ENCODE measurements around the gene GPR78. TPM values are rescaled to one million over a fixed set of nuclear protein-coding genes. Genes with fewer than 3 reads are reported as not detected.

The GPR78 gene
- total and polyA plus RNA-seq, 4 donors: not detected

GRCh38 chr4:8549352-8549931 is 30.8 kb upstream of the GPR78 start:
- H3K9ac ChIP-seq (ENCODE audit: low read depth in 1 of 2, low read length in 2 of 2): no peak overlapping the region
- no peak overlapping the region for H3K27ac ChIP-seq (ENCODE audit: low read depth in 1 of 2, low read length in 2 of 2)
- H3K36me3 ChIP-seq (ENCODE audit: control insufficient read depth in 4 of 4, insufficient read depth in 3 of 4, low read depth in 1 of 4, low read length in 3 of 4): no peaks in the 10 kb centered on the region
- H3K4me3 ChIP-seq (ENCODE audit: low read depth in 1 of 3, low read length in 3 of 3): no peak overlapping the region
- H3K9me3 ChIP-seq (ENCODE audit: control insufficient read depth in 4 of 4, low read length in 3 of 4): no peaks in the 10 kb centered on the region
- DNase-seq (ENCODE audit: low spot score): no peak
- WGBS: 76% methylated on average over 11 of the region's 11 CpGs
- H3K27me3 ChIP-seq (ENCODE audit: control insufficient read depth in 4 of 4, insufficient read depth in 4 of 4, low read length in 3 of 4): no peaks in the 10 kb centered on the region
- H3K4me1 ChIP-seq (ENCODE audit: control insufficient read depth in 4 of 4, insufficient read depth in 4 of 4, low read length in 3 of 4): no peaks in the 10 kb centered on the region
- TF ChIP-seq HNF4G (IDR thresholded peaks at IDR 0.05): no peak

GRCh38 chr4:8550691-8551090 is 29.5 kb upstream of the GPR78 start:
- WGBS: 83% methylated on average over 9 of the region's 9 CpGs
- Histone ChIP-seq H3K27ac (ENCODE audit: low read depth in 1 of 2, low read length in 2 of 2) (no peak overlapping the region), H3K9me3 (ENCODE audit: control insufficient read depth in 4 of 4, low read length in 3 of 4) (no peaks in the 10 kb centered on the region), H3K9ac (ENCODE audit: low read depth in 1 of 2, low read length in 2 of 2) (no peak overlapping the region), H3K27me3 (ENCODE audit: control insufficient read depth in 4 of 4, insufficient read depth in 4 of 4, low read length in 3 of 4) (no peaks in the 10 kb centered on the region), H3K36me3 (ENCODE audit: control insufficient read depth in 4 of 4, insufficient read depth in 3 of 4, low read depth in 1 of 4, low read length in 3 of 4) (no peaks in the 10 kb centered on the region), H3K4me3 (ENCODE audit: low read depth in 1 of 3, low read length in 3 of 3) (no peak overlapping the region), H3K4me1 (ENCODE audit: control insufficient read depth in 4 of 4, insufficient read depth in 4 of 4, low read length in 3 of 4) (no peaks in the 10 kb centered on the region)
- DNase-seq (ENCODE audit: low spot score): no peak
- TF ChIP-seq RAD21 (IDR thresholded peaks at IDR 0.05): no peak
- TF ChIP-seq HNF4A (conservative IDR thresholded peaks at IDR 0.05): no peak
- no peak for TF ChIP-seq YY1 (IDR thresholded peaks at IDR 0.05)
- TF ChIP-seq TAF1 (conservative IDR thresholded peaks at IDR 0.05): no peak
- no peak for TF ChIP-seq SP1 (IDR thresholded peaks at IDR 0.05)
- no peak for TF ChIP-seq MAX (IDR thresholded peaks at IDR 0.05)
- no peak for TF ChIP-seq JUND (IDR thresholded peaks at IDR 0.05)
- TF ChIP-seq GABPA (IDR thresholded peaks at IDR 0.05 in 1 of 2, conservative IDR thresholded peaks at IDR 0.05 in 1 of 2): no peak
- no peak for TF ChIP-seq ZBTB33 (IDR thresholded peaks at IDR 0.05)
- TF ChIP-seq REST (IDR thresholded peaks at IDR 0.05): no peak
- TF ChIP-seq CTCF (IDR thresholded peaks at IDR 0.05; ENCODE audit: low read depth, low read length, missing input control): no peak
- no peak for TF ChIP-seq ATF3 (IDR thresholded peaks at IDR 0.05)
- no peak for TF ChIP-seq NR2F2 (IDR thresholded peaks at IDR 0.05)
- TF ChIP-seq FOXA2 (IDR thresholded peaks at IDR 0.05): no peak
- no peak for TF ChIP-seq RXRA (IDR thresholded peaks at IDR 0.05)
- TF ChIP-seq HNF4G (IDR thresholded peaks at IDR 0.05): no peak
- TF ChIP-seq FOXA1 (IDR thresholded peaks at IDR 0.05): no peak
- no peak for TF ChIP-seq EGR1 (IDR thresholded peaks at IDR 0.05; ENCODE audit: low read depth in 2 of 2)
